HCT116 (cell line): ENCODE data around the gene FRMPD1. TPM values are rescaled to one million over a fixed set of nuclear protein-coding genes. Genes with fewer than 3 reads are reported as not detected.

Source experiments
- ATAC-seq: fragments of 200-7000 bp; cut with Tn5 transposase; 2 replicates; pipeline ENCODE4 v1.9.1; 2020; ENCODE audit warnings: mild to moderate bottlenecking, moderate library complexity
- BruUV-seq: library from RNA; stranded (reverse); fragments of 400-500 nt; replicated peaks from 2 replicates; lab custom pipeline; 2021; lab: Mats Ljungman, UMichigan
- CTCF ChIA-PET: fragments of 300-600 bp; sonication (Branson Sonifier 250); formaldehyde crosslinking; loops from one replicate; lab custom pipeline; 2021; ENCODE audit warnings: antibody characterized with exemption; lab: Charles Lee
- POLR2A ChIA-PET: fragments of 300-600, 350-600 bp; sonication (Branson Sonifier 250); formaldehyde crosslinking; loops from one replicate; lab custom pipeline; 2021; ENCODE audit warnings: antibody characterized with exemption; lab: Charles Lee
- RAD21 ChIA-PET, 2 experiments: fragments of 300-600 bp; sonication (Branson Sonifier 250); formaldehyde crosslinking; loops; one replicate each; lab custom pipeline; 2023; ENCODE audit warnings: low total read pairs in 2 of 2; ENCODE audit not compliant: uncharacterized antibody in 2 of 2, unreplicated experiment in 2 of 2, low non-redundant PET in 1 of 2; lab: Charles Lee
- DNase-seq: peaks from one replicate; pipeline ENCODE4 v3.0.0-alpha.2; 2010; ENCODE audit warnings: low read depth, low spot score
- H2AFZ ChIP-seq: fragments of 200-600 bp; shearing (Covaris generic), sonication (generic); 2 replicates; pipeline ENCODE4 v1.6.1; 2017; ENCODE audit warnings: low read depth, mixed run types, mixed read lengths, antibody characterized with exemption, low read length; ENCODE audit not compliant: poor library complexity, severe bottlenecking
- H3K27ac ChIP-seq: 2 replicates; pipeline ENCODE4 v1.5.1; 2012; ENCODE audit warnings: low read depth, low read length
- H3K27me3 ChIP-seq: fragments of 200-600 bp; sonication (generic); 2 replicates; pipeline ENCODE4 v1.6.1; 2016; ENCODE audit warnings: mixed run types, low read length, mixed read lengths; ENCODE audit not compliant: insufficient read depth
- H3K36me3 ChIP-seq, 2 experiments: fragments of 200-500 bp in 1 of 2; fragments of 200-600 bp in 1 of 2; sonication (Bioruptor generic) in 1 of 2; sonication (generic) in 1 of 2; 2 replicates each; pipeline versions ENCODE4 v1.5.1 to v1.6.1; 2014 to 2016; ENCODE audit warnings: low read length in 2 of 2, inconsistent platforms in 1 of 2, mixed read lengths in 1 of 2, mixed run types in 1 of 2; ENCODE audit not compliant: insufficient read depth in 2 of 2, control insufficient read depth in 1 of 2
- H3K4me1 ChIP-seq, 2 experiments: fragments of 200-600 bp in 1 of 2; sonication (generic) in 1 of 2; 2 replicates each; pipeline versions ENCODE4 v1.5.1 to v1.6.1; 2012 to 2017; ENCODE audit warnings: low read length in 2 of 2, inconsistent platforms in 1 of 2, mild to moderate bottlenecking in 1 of 2, mixed read lengths in 1 of 2, mixed run types in 1 of 2, moderate library complexity in 1 of 2; ENCODE audit not compliant: insufficient read depth in 2 of 2, control insufficient read depth in 1 of 2
- H3K4me2 ChIP-seq: fragments of 200-600 bp; sonication (generic); 2 replicates; pipeline ENCODE4 v1.6.1; 2017; ENCODE audit warnings: mixed run types, low read length, mixed read lengths
- H3K4me3 ChIP-seq, 2 experiments: fragments of 200-600 bp in 1 of 2; sonication (generic) in 1 of 2; replicated peaks in 1 of 2; 2 replicates each; pipeline ENCODE4 v1.5.1; 2011 to 2016; ENCODE audit warnings: low read length in 2 of 2, control low read depth in 1 of 2, low read depth in 1 of 2, mild to moderate bottlenecking in 1 of 2, mixed read lengths in 1 of 2, mixed run types in 1 of 2
- H3K79me2 ChIP-seq: fragments of 200-600 bp; sonication (generic); 2 replicates; pipeline ENCODE4 v1.6.1; 2017; ENCODE audit warnings: mild to moderate bottlenecking, mixed run types, low read length, moderate library complexity, mixed read lengths; ENCODE audit not compliant: insufficient read depth
- H3K9ac ChIP-seq: fragments of 200-600 bp; sonication (generic); 2 replicates; pipeline ENCODE4 v1.6.1; 2016; ENCODE audit warnings: low read length, mixed read lengths
- H3K9me2 ChIP-seq: fragments of 200-600 bp; sonication (generic), shearing (Covaris generic); 2 replicates; pipeline ENCODE4 v1.6.1; 2017; ENCODE audit warnings: mixed run types, mild to moderate bottlenecking, moderate library complexity; ENCODE audit not compliant: insufficient read depth
- H3K9me3 ChIP-seq, 2 experiments: fragments of 200-500 bp in 1 of 2; fragments of 200-600 bp in 1 of 2; sonication (Bioruptor generic) in 1 of 2; sonication (generic) in 1 of 2; 2 replicates each; pipeline ENCODE4 v1.6.1; 2014 to 2017; ENCODE audit warnings: low read length in 2 of 2, mixed read lengths in 2 of 2, inconsistent platforms in 1 of 2, low read depth in 1 of 2, mild to moderate bottlenecking in 1 of 2, mixed run types in 1 of 2, moderate library complexity in 1 of 2; ENCODE audit not compliant: control insufficient read depth in 1 of 2, insufficient read depth in 1 of 2
- H4K20me1 ChIP-seq: fragments of 200-600 bp; sonication (generic), shearing (Covaris generic); 2 replicates; pipeline ENCODE4 v1.6.1; 2017; ENCODE audit warnings: mixed run types, mild to moderate bottlenecking, moderate library complexity; ENCODE audit not compliant: insufficient read depth
- CBX3 ChIP-seq: IDR thresholded peaks from 2 replicates; pipeline ENCODE4 v1.6.1; 2012; ENCODE audit warnings: low read depth
- CEBPB ChIP-seq: IDR thresholded peaks from 2 replicates; pipeline ENCODE4 v1.6.1; 2012; ENCODE audit warnings: low read depth
- EGR1 ChIP-seq: IDR thresholded peaks from 2 replicates; pipeline ENCODE4 v1.6.1; 2012; ENCODE audit warnings: low read depth
- ELF1 ChIP-seq: IDR thresholded peaks from 2 replicates; pipeline ENCODE4 v1.6.1; 2012; ENCODE audit warnings: low read depth, borderline replicate concordance
- EZH2 ChIP-seq: fragments of 200-600 bp; sonication (generic); IDR thresholded peaks from 2 replicates; pipeline ENCODE4 v1.6.1; 2017; ENCODE audit warnings: antibody characterized with exemption, mixed run types
- EZH2phosphoT487 ChIP-seq: fragments of 200-600 bp; IDR thresholded peaks from 2 replicates; pipeline ENCODE4 v1.6.1; 2018; ENCODE audit warnings: antibody characterized with exemption, borderline replicate concordance
- FOSL1 ChIP-seq: IDR thresholded peaks from 2 replicates; pipeline ENCODE4 v1.6.1; 2012; ENCODE audit warnings: low read depth
- JUND ChIP-seq: IDR thresholded peaks from 2 replicates; pipeline ENCODE4 v1.6.1; 2012
- MAX ChIP-seq: IDR thresholded peaks from 2 replicates; pipeline ENCODE4 v1.6.1; 2012
- POLR2AphosphoS5 ChIP-seq: IDR thresholded peaks from 2 replicates; pipeline ENCODE4 v1.6.1; 2011; ENCODE audit warnings: mild to moderate bottlenecking, low read depth, low read length, moderate library complexity
- RAD21 ChIP-seq: IDR thresholded peaks from 2 replicates; pipeline ENCODE4 v1.6.1; 2012; ENCODE audit warnings: low read depth, mild to moderate bottlenecking
- SP1 ChIP-seq: IDR thresholded peaks from 2 replicates; pipeline ENCODE4 v1.6.1; 2012; ENCODE audit warnings: low read depth
- SRF ChIP-seq: IDR thresholded peaks from 2 replicates; pipeline ENCODE4 v1.6.1; 2012; ENCODE audit warnings: low read depth
- TCF7L2 ChIP-seq: IDR thresholded peaks from 2 replicates; pipeline ENCODE4 v1.7.0; 2011; ENCODE audit warnings: borderline replicate concordance, inconsistent platforms; ENCODE audit not compliant: insufficient read depth, insufficient read length; ENCODE audit errors: extremely low read depth
- YY1 ChIP-seq: IDR thresholded peaks from 2 replicates; pipeline ENCODE4 v1.6.1; 2011; ENCODE audit warnings: low read length, low read depth, moderate library complexity, mild to moderate bottlenecking; ENCODE audit not compliant: insufficient replicate concordance; ENCODE audit errors: extremely low read depth
- ZFX ChIP-seq: fragments of 450-650 bp; IDR thresholded peaks from 2 replicates; pipeline ENCODE4 v1.6.1; 2017
- ZNF274 ChIP-seq: fragments of 200-500 bp; sonication (Bioruptor generic); IDR thresholded peaks from 2 replicates; pipeline ENCODE4 v1.6.1; 2014; ENCODE audit warnings: mild to moderate bottlenecking, low read depth, low read length, inconsistent platforms
- intact Hi-C: fragments of 100-400 bp; cut with micrococcal nuclease; formaldehyde crosslinking; loops from 2 replicates; pipeline ENCODE4 v1.10.0; 2022
- total RNA-seq: library from RNA; stranded (reverse); gene quantifications from one replicate; pipeline ENCODE4 v1.2.1, GENCODE V29; 2021; ENCODE audit not compliant: unreplicated experiment
- TF ChIP-seq, protein P1 (sequence below): IDR thresholded peaks from 2 replicates; pipeline ENCODE4 v1.6.1; 2012
- TF ChIP-seq, protein P2 (sequence below), 3 experiments: fragments of 200-600 bp in 1 of 3; sonication (generic) in 1 of 3; IDR thresholded peaks in 2 of 3; conservative IDR thresholded peaks in 1 of 3; 2 replicates each; pipeline ENCODE4 v1.5.1; 2012 to 2017; ENCODE audit warnings: low read depth in 2 of 3, low read length in 2 of 3, antibody characterized with exemption in 1 of 3, borderline replicate concordance in 1 of 3, control low read depth in 1 of 3, mild to moderate bottlenecking in 1 of 3, mixed read lengths in 1 of 3, mixed run types in 1 of 3, moderate library complexity in 1 of 3; ENCODE audit not compliant: insufficient read depth in 1 of 3
- TF ChIP-seq, protein P3 (sequence below): IDR thresholded peaks from 2 replicates; pipeline ENCODE4 v1.6.1; 2012; ENCODE audit warnings: low read depth

Gene FRMPD1
- total RNA-seq, 1 experiment from 2014 or later: 0.52 TPM

DNA sequence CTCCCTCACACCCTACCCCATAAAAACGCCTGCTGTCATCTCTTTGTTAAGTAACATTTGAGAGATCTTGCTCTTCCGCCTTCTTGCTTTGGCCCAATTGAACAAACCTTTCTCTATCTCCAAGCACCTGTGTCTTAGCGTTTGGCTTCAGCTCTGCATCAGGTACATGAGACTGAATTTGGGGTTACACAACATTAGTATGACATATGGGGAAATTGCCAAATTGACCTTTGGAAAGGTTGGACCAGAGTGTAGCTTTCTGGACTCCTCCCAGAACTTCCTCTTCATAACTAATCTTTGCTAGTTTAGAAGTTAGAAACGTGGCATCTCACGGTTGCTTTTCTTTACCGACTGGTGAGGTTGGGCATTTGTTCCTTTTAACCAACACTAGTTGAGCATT is 137.6 kb downstream of the FRMPD1 start (continued):
- TF ChIP-seq ZNF274: no peak
- no peak for TF ChIP-seq JUND
- TF ChIP-seq RAD21: no peak
- no peak for TF ChIP-seq POLR2AphosphoS5

DNA sequence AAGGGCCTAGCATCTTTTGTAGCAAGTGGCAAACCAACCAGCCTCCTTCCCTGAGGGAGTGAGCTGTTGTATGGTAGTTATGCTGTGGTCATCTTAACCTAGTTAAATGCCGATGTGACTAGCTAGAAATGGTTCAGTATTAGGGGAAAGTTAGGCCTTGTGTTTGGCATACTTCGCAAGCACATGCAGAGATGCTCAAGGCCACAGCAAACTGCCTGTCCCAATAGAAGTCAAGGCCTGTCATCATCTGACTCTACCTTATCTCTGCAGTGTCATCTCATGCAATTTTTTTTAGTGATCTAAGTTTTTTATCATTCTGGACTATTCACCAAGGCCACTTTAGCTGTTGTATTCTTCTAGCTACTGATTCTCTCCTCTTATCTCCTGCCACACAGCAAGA is 139.3 kb downstream of the FRMPD1 start:
- ChIA-PET CTCF (no interaction called here), POLR2A (no interaction called here), RAD21 (no interaction called here)
- H3K27ac ChIP-seq: no peak overlapping the region
- H2AFZ ChIP-seq: no peak overlapping the region
- H3K4me2 ChIP-seq: no peak overlapping the region
- TF ChIP-seq TCF7L2 (no peak), EGR1 (no peak), JUND (no peak), RAD21 (no peak), MAX (no peak), ELF1 (no peak), SRF (no peak), FOSL1 (no peak), CEBPB (no peak), YY1 (no peak), CBX3 (no peak), SP1 (no peak), EZH2 (no peak), EZH2phosphoT487 (no peak), ZFX (no peak), POLR2AphosphoS5 (no peak)
- TF ChIP-seq, protein P1, sequence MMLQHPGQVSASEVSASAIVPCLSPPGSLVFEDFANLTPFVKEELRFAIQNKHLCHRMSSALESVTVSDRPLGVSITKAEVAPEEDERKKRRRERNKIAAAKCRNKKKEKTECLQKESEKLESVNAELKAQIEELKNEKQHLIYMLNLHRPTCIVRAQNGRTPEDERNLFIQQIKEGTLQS: no peak
- TF ChIP-seq, protein P2, sequence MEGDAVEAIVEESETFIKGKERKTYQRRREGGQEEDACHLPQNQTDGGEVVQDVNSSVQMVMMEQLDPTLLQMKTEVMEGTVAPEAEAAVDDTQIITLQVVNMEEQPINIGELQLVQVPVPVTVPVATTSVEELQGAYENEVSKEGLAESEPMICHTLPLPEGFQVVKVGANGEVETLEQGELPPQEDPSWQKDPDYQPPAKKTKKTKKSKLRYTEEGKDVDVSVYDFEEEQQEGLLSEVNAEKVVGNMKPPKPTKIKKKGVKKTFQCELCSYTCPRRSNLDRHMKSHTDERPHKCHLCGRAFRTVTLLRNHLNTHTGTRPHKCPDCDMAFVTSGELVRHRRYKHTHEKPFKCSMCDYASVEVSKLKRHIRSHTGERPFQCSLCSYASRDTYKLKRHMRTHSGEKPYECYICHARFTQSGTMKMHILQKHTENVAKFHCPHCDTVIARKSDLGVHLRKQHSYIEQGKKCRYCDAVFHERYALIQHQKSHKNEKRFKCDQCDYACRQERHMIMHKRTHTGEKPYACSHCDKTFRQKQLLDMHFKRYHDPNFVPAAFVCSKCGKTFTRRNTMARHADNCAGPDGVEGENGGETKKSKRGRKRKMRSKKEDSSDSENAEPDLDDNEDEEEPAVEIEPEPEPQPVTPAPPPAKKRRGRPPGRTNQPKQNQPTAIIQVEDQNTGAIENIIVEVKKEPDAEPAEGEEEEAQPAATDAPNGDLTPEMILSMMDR (IDR thresholded peaks at IDR 0.05 in 2 of 3, conservative IDR thresholded peaks at IDR 0.05 in 1 of 3; ENCODE audit: borderline replicate concordance in 1 of 3, insufficient read depth in 1 of 3, low read depth in 2 of 3, low read length in 2 of 3): no peak
- TF ChIP-seq, protein P3, sequence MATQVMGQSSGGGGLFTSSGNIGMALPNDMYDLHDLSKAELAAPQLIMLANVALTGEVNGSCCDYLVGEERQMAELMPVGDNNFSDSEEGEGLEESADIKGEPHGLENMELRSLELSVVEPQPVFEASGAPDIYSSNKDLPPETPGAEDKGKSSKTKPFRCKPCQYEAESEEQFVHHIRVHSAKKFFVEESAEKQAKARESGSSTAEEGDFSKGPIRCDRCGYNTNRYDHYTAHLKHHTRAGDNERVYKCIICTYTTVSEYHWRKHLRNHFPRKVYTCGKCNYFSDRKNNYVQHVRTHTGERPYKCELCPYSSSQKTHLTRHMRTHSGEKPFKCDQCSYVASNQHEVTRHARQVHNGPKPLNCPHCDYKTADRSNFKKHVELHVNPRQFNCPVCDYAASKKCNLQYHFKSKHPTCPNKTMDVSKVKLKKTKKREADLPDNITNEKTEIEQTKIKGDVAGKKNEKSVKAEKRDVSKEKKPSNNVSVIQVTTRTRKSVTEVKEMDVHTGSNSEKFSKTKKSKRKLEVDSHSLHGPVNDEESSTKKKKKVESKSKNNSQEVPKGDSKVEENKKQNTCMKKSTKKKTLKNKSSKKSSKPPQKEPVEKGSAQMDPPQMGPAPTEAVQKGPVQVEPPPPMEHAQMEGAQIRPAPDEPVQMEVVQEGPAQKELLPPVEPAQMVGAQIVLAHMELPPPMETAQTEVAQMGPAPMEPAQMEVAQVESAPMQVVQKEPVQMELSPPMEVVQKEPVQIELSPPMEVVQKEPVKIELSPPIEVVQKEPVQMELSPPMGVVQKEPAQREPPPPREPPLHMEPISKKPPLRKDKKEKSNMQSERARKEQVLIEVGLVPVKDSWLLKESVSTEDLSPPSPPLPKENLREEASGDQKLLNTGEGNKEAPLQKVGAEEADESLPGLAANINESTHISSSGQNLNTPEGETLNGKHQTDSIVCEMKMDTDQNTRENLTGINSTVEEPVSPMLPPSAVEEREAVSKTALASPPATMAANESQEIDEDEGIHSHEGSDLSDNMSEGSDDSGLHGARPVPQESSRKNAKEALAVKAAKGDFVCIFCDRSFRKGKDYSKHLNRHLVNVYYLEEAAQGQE: no peak
- no peaks in the 10 kb centered on the region for H3K79me2 ChIP-seq
- no TSS peak for BruUV-seq
- no peak overlapping the region for H3K4me3 ChIP-seq
- no peak for DNase-seq
- H4K20me1 ChIP-seq: no peaks in the 10 kb centered on the region
- intact Hi-C loops: no loop called here
- peaks cover 4 to 6% of the 10 kb centered on the region in 2 experiments; a peak in 3 of 4 replicates for H3K4me1 ChIP-seq
- no peaks in the 10 kb centered on the region for H3K27me3 ChIP-seq
- no peaks in the 10 kb centered on the region for H3K9me2 ChIP-seq
- no peak overlapping the region for H3K9ac ChIP-seq
- no peaks in the 10 kb centered on the region for H3K9me3 ChIP-seq
- ATAC-seq: no peak
- H3K36me3 ChIP-seq: no peaks in the 10 kb centered on the region
